ENCODE results near the gene SPEM1. TPM values are rescaled to one million over a fixed set of nuclear protein-coding genes. Genes with fewer than 3 reads are reported as not detected.
A peak's percentile ranks its signal among the peaks of the same experiment; 100 is the strongest.

SPEM1 gene
- total and polyA plus RNA-seq, 4 donors, result not detected

DNA sequence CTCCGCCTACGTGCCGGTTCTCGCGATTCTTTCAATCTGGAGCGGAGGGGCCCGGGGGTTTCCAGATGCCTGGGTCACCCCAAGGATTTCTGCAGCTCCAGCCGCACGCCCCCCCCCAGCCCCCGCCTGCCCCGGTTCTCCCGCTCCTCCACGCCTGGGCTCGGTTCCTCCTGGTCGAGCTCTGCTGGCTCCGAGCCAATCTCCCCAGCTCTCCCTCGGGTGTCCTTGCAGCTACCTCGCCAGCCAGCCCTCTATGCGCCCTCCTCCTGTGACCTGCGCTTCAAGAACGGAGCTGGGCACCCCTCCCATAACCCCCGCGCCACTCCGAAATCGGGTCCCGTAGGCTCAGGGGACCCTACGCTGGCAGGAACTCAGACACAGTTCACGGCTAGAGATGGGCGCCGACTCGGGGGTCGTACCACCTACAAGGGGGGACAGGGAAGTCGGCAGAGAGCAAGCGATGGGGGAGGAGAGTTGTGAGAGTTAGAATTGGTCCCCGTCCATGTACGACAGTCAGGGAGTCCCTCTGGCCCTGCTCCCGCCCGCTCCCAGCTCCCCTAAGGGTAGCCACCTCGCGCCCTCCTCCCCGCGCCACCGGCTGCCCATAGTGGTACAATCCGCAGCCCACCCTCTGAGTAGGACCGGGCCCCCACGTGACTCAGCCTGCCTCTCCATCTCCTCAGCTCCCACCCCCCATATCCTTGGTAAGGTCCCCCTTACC, 20.1 kb downstream of the SPEM1 start:
- Histone ChIP-seq H3K9ac (ENCODE audit: low read depth in 1 of 2, low read length in 2 of 2) (no peak overlapping the region), H3K27ac (ENCODE audit: low read depth in 1 of 2, low read length in 2 of 2) (no peak overlapping the region), H3K9me3 (ENCODE audit: control insufficient read depth in 4 of 4, low read length in 3 of 4) (no peaks in the 10 kb centered on the region), H3K4me1 (ENCODE audit: control insufficient read depth in 4 of 4, insufficient read depth in 4 of 4, low read length in 3 of 4) (peaks cover 28 to 56% (median 45%) of the 10 kb centered on the region in 4 donors), H3K4me3 (ENCODE audit: low read depth in 1 of 3, low read length in 3 of 3) (peak overlapping the region; percentile 26 to 30 (median 28)), H3K27me3 (ENCODE audit: control insufficient read depth in 4 of 4, insufficient read depth in 4 of 4, low read length in 3 of 4) (peaks cover 0 to 3% (median 0%) of the 10 kb centered on the region in 4 donors), H3K36me3 (ENCODE audit: control insufficient read depth in 4 of 4, insufficient read depth in 3 of 4, low read depth in 1 of 4, low read length in 3 of 4) (no peaks in the 10 kb centered on the region)
- peak; percentile 38 for DNase-seq (ENCODE audit: low spot score)
- WGBS, result 3% methylated on average over 46 of the region's 46 CpGs
- no peak for TF ChIP-seq YY1 (IDR thresholded peaks at IDR 0.05)
- TF ChIP-seq RAD21 (IDR thresholded peaks at IDR 0.05), result no peak
- TF ChIP-seq JUND (IDR thresholded peaks at IDR 0.05), result no peak
- TF ChIP-seq NR2F2 (IDR thresholded peaks at IDR 0.05), result no peak
- no peak for TF ChIP-seq HNF4G (IDR thresholded peaks at IDR 0.05)
- TF ChIP-seq, protein P1, sequence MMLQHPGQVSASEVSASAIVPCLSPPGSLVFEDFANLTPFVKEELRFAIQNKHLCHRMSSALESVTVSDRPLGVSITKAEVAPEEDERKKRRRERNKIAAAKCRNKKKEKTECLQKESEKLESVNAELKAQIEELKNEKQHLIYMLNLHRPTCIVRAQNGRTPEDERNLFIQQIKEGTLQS (IDR thresholded peaks at IDR 0.05), result no peak
- TF ChIP-seq HNF4A (conservative IDR thresholded peaks at IDR 0.05), result no peak
- no peak for TF ChIP-seq REST (IDR thresholded peaks at IDR 0.05)
- TF ChIP-seq FOXA1 (IDR thresholded peaks at IDR 0.05), result no peak
- TF ChIP-seq, protein P2, sequence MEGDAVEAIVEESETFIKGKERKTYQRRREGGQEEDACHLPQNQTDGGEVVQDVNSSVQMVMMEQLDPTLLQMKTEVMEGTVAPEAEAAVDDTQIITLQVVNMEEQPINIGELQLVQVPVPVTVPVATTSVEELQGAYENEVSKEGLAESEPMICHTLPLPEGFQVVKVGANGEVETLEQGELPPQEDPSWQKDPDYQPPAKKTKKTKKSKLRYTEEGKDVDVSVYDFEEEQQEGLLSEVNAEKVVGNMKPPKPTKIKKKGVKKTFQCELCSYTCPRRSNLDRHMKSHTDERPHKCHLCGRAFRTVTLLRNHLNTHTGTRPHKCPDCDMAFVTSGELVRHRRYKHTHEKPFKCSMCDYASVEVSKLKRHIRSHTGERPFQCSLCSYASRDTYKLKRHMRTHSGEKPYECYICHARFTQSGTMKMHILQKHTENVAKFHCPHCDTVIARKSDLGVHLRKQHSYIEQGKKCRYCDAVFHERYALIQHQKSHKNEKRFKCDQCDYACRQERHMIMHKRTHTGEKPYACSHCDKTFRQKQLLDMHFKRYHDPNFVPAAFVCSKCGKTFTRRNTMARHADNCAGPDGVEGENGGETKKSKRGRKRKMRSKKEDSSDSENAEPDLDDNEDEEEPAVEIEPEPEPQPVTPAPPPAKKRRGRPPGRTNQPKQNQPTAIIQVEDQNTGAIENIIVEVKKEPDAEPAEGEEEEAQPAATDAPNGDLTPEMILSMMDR (IDR thresholded peaks at IDR 0.05; ENCODE audit: low read depth, low read length, missing input control), result no peak
- TF ChIP-seq ZBTB33 (IDR thresholded peaks at IDR 0.05), result no peak
- TF ChIP-seq EGR1 (IDR thresholded peaks at IDR 0.05; ENCODE audit: low read depth in 2 of 2), result no peak
- no peak for TF ChIP-seq SP1 (IDR thresholded peaks at IDR 0.05)
- no peak for TF ChIP-seq RXRA (IDR thresholded peaks at IDR 0.05)
- TF ChIP-seq GABPA (IDR thresholded peaks at IDR 0.05 in 1 of 2, conservative IDR thresholded peaks at IDR 0.05 in 1 of 2), result no peak

DNA sequence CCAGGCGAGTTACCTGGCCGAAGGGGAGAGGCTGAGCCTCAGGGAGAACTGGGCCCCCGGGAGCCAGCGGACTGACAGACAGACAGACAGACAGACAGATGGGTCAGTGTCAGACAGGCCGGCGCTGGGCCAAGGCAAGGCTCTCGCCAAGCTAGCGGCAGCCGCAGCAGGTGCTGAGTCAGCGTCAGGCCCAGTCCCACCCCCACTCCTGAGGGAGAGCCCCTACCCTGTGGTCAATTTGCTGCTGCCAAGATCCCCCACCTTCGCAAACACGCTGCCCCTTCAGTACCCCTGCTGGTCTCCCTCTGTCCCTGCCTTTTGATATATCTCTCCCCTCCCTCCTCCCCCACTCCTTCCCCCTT, 20.7 kb downstream of the SPEM1 start:
- 6% methylated on average over 12 of the region's 12 CpGs for WGBS
- H3K27ac ChIP-seq (ENCODE audit: low read depth in 1 of 2, low read length in 2 of 2), result no peak overlapping the region
- H3K4me3 ChIP-seq (ENCODE audit: low read depth in 1 of 3, low read length in 3 of 3), result peak overlapping the region in 2 of 3 donors; percentile 16 to 26
- no peaks in the 10 kb centered on the region for H3K9me3 ChIP-seq (ENCODE audit: control insufficient read depth in 4 of 4, low read length in 3 of 4)
- no peaks in the 10 kb centered on the region for H3K36me3 ChIP-seq (ENCODE audit: control insufficient read depth in 4 of 4, insufficient read depth in 3 of 4, low read depth in 1 of 4, low read length in 3 of 4)
- no peak overlapping the region for H3K9ac ChIP-seq (ENCODE audit: low read depth in 1 of 2, low read length in 2 of 2)
- peak in 1 of 2 donors; percentile 9 for TF ChIP-seq RAD21 (IDR thresholded peaks at IDR 0.05)
- no peak for TF ChIP-seq REST (IDR thresholded peaks at IDR 0.05)
- no peak for TF ChIP-seq HNF4A (conservative IDR thresholded peaks at IDR 0.05)
- TF ChIP-seq YY1 (IDR thresholded peaks at IDR 0.05), result no peak
- peaks cover 27 to 53% (median 41%) of the 10 kb centered on the region in 4 donors for H3K4me1 ChIP-seq (ENCODE audit: control insufficient read depth in 4 of 4, insufficient read depth in 4 of 4, low read length in 3 of 4)
- DNase-seq (ENCODE audit: low spot score), result no peak
- H3K27me3 ChIP-seq (ENCODE audit: control insufficient read depth in 4 of 4, insufficient read depth in 4 of 4, low read length in 3 of 4), result peaks cover 0 to 3% (median 0%) of the 10 kb centered on the region in 4 donors
